H9 (cell line): ENCODE measurements around the gene FAM149B1. TPM values are rescaled to one million over a fixed set of nuclear protein-coding genes. Genes with fewer than 3 reads are reported as not detected.

ENCODE experiments used
- DNase-seq: peaks from one replicate; pipeline ENCODE4 v3.0.0-alpha.2; 2017
- H2AFZ ChIP-seq: one replicate; pipeline ENCODE4 v1.6.1; 2013; ENCODE audit warnings: mild to moderate bottlenecking, low read length, control low read depth, moderate library complexity
- H2AK5ac ChIP-seq: 2 replicates; pipeline ENCODE4 v1.6.1; 2013; ENCODE audit warnings: low read length, control low read depth, mixed read lengths; ENCODE audit not compliant: insufficient read length
- H2BK120ac ChIP-seq: one replicate; pipeline ENCODE4 v1.6.1; 2013; ENCODE audit warnings: low read depth, mild to moderate bottlenecking, low read length, control low read depth, inconsistent platforms; ENCODE audit not compliant: poor library complexity, severe bottlenecking
- H2BK12ac ChIP-seq: 2 replicates; pipeline ENCODE4 v1.6.1; 2013; ENCODE audit warnings: low read length, control low read depth, mixed read lengths, low read depth; ENCODE audit not compliant: insufficient read length
- H2BK15ac ChIP-seq: 2 replicates; pipeline ENCODE4 v1.6.1; 2013; ENCODE audit warnings: low read depth, low read length, control low read depth
- H2BK20ac ChIP-seq: one replicate; pipeline ENCODE4 v1.6.1; 2013; ENCODE audit warnings: low read depth, mild to moderate bottlenecking, low read length, control low read depth, inconsistent platforms; ENCODE audit not compliant: poor library complexity, severe bottlenecking
- H2BK5ac ChIP-seq: 2 replicates; pipeline ENCODE4 v1.6.1; 2013; ENCODE audit warnings: low read length, control low read depth, mixed read lengths; ENCODE audit not compliant: insufficient read length
- H3K14ac ChIP-seq: 2 replicates; pipeline ENCODE4 v1.6.1; 2013; ENCODE audit warnings: low read length, control low read depth; ENCODE audit not compliant: insufficient read depth
- H3K18ac ChIP-seq: 2 replicates; pipeline ENCODE4 v1.6.1; 2013; ENCODE audit warnings: low read depth, mild to moderate bottlenecking, mixed read lengths, low read length, control low read depth; ENCODE audit not compliant: insufficient read length
- H3K23ac ChIP-seq: 2 replicates; pipeline ENCODE4 v1.6.1; 2013; ENCODE audit warnings: low read length, control low read depth, mixed read lengths, low read depth; ENCODE audit not compliant: insufficient read length
- H3K23me2 ChIP-seq: 2 replicates; pipeline ENCODE4 v1.6.1; 2013; ENCODE audit warnings: low read depth, mild to moderate bottlenecking, mixed read lengths, low read length, control low read depth; ENCODE audit not compliant: insufficient read length, poor library complexity, severe bottlenecking
- H3K27ac ChIP-seq: 2 replicates; pipeline ENCODE4 v1.5.1; 2013; ENCODE audit warnings: low read length, control low read depth, mixed read lengths, low read depth; ENCODE audit not compliant: insufficient read length
- H3K27me3 ChIP-seq: 2 replicates; pipeline ENCODE4 v1.6.1; 2013; ENCODE audit warnings: low read length, control low read depth, inconsistent platforms; ENCODE audit not compliant: insufficient read depth
- H3K4ac ChIP-seq: 2 replicates; pipeline ENCODE4 v1.6.1; 2013; ENCODE audit warnings: low read depth, mild to moderate bottlenecking, control low read depth, inconsistent platforms, low read length, moderate library complexity
- H3K4me1 ChIP-seq: 2 replicates; pipeline ENCODE4 v1.6.1; 2013; ENCODE audit warnings: low read length, control low read depth, inconsistent platforms; ENCODE audit not compliant: insufficient read depth
- H3K4me2 ChIP-seq: 2 replicates; pipeline ENCODE4 v1.6.1; 2013; ENCODE audit warnings: low read length, control low read depth, mixed read lengths; ENCODE audit not compliant: insufficient read length, insufficient read depth
- H3K56ac ChIP-seq: 2 replicates; pipeline ENCODE4 v1.6.1; 2013; ENCODE audit warnings: low read depth, mild to moderate bottlenecking, mixed read lengths, low read length, control low read depth; ENCODE audit not compliant: insufficient read length
- H3K79me1 ChIP-seq: 2 replicates; pipeline ENCODE4 v1.6.1; 2013; ENCODE audit warnings: low read depth, mild to moderate bottlenecking, moderate library complexity, low read length, control low read depth, inconsistent platforms; ENCODE audit not compliant: insufficient read depth, poor library complexity, severe bottlenecking
- H3K79me2 ChIP-seq: 2 replicates; pipeline ENCODE4 v1.6.1; 2013; ENCODE audit warnings: low read length, control low read depth, inconsistent platforms; ENCODE audit not compliant: insufficient read depth
- H3K9ac ChIP-seq: 2 replicates; pipeline ENCODE4 v1.6.1; 2013; ENCODE audit warnings: low read length, control low read depth, mixed read lengths; ENCODE audit not compliant: insufficient read length; ENCODE audit errors: extremely low read depth
- H3K9me3 ChIP-seq: one replicate; pipeline ENCODE4 v1.6.1; 2013; ENCODE audit warnings: low read depth, low read length, inconsistent platforms; ENCODE audit not compliant: control insufficient read depth
- H3T11ph ChIP-seq: one replicate; pipeline ENCODE4 v1.6.1; 2013; ENCODE audit warnings: mild to moderate bottlenecking, low read length, control low read depth, inconsistent platforms
- H4K20me1 ChIP-seq: one replicate; pipeline ENCODE4 v1.6.1; 2013; ENCODE audit not compliant: control insufficient read depth, insufficient read length, insufficient read depth
- H4K5ac ChIP-seq: 2 replicates; pipeline ENCODE4 v1.6.1; 2013; ENCODE audit warnings: low read depth, mild to moderate bottlenecking, mixed read lengths, low read length, control low read depth; ENCODE audit not compliant: insufficient read length
- H4K8ac ChIP-seq: replicated peaks from 2 replicates; pipeline ENCODE4 v1.6.1; 2013; ENCODE audit warnings: low read length, control low read depth, mixed read lengths, low read depth; ENCODE audit not compliant: insufficient read length
- H4K91ac ChIP-seq: 2 replicates; pipeline ENCODE4 v1.6.1; 2013; ENCODE audit warnings: low read depth, mild to moderate bottlenecking, moderate library complexity, mixed read lengths, low read length, control low read depth; ENCODE audit not compliant: insufficient read length
- H3K27ac Mint-ChIP-seq, 3 experiments: 2 replicates in 2 of 3; 3 replicates in 1 of 3; pipeline ENCODE4 v1.8.0; 2020 to 2021; ENCODE audit warnings: mixed read lengths in 3 of 3, mild to moderate bottlenecking in 1 of 3, moderate library complexity in 1 of 3
- H3K27me3 Mint-ChIP-seq: 2 replicates; pipeline ENCODE4 v1.8.0; 2021; ENCODE audit warnings: low read depth, mild to moderate bottlenecking, moderate library complexity, mixed read lengths
- H3K36me3 Mint-ChIP-seq, 3 experiments: 2 replicates in 2 of 3; 3 replicates in 1 of 3; pipeline ENCODE4 v1.8.0; 2020 to 2021; ENCODE audit warnings: low read depth in 3 of 3, mixed read lengths in 3 of 3; ENCODE audit not compliant: insufficient read depth in 1 of 3
- H3K4me1 Mint-ChIP-seq, 2 experiments: 2 replicates each; pipeline ENCODE4 v1.8.0; 2020; ENCODE audit warnings: mixed read lengths in 2 of 2
- H3K4me3 Mint-ChIP-seq, 2 experiments: 2 replicates in 1 of 2; 3 replicates in 1 of 2; pipeline ENCODE4 v1.8.0; 2020 to 2021; ENCODE audit warnings: mild to moderate bottlenecking in 2 of 2, mixed read lengths in 2 of 2, moderate library complexity in 1 of 2
- H3K9me3 Mint-ChIP-seq, 2 experiments: 2 replicates in 1 of 2; 3 replicates in 1 of 2; pipeline ENCODE4 v1.8.0; 2020; ENCODE audit warnings: mild to moderate bottlenecking in 2 of 2, mixed read lengths in 2 of 2, moderate library complexity in 1 of 2
- WGBS: extraction: QIAGEN DNeasy Blood & Tissue Kit; methylation state at CpG from one replicate; pipeline ENCODE4 v1.1.7; 2013; ENCODE audit warnings: missing lambda C conversion rate, low lambda C conversion rate, mixed read lengths; ENCODE audit not compliant: insufficient read length; ENCODE audit errors: extremely low coverage; 5-methylcytosine and 5-hydroxymethylcytosine counted together
- total RNA-seq: library from RNA; stranded (reverse); gene quantifications from 2 replicates; pipeline ENCODE4 v1.2.1, GENCODE V29; 2021
- TF ChIP-seq, protein P1 (sequence below): fragments of 200-600 bp; sonication (generic); conservative IDR thresholded peaks from 3 replicates; pipeline ENCODE4 v1.8.0; 2021; ENCODE audit warnings: antibody characterized with exemption, mild to moderate bottlenecking

Gene FAM149B1
- total RNA-seq, 1 experiment from 2014 or later: 17.9 TPM

DNA sequence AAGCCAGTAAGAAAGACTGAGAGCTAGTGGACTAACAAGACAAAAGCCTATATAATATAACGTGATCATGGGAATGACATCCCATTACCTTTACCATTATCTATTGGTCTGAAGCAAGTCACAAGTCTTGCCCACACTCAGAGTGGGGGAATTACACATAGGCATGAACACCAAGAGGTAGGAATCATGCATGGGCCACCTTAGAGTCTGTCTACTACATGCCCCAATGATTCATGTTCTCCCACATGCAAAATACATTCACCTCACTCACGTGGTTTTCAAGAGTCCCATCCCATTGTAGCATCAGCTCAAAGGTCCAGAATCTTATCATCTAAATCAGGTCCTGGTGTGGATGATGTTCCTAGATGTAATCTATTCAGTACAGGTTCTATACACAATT lies 49.7 kb downstream of the FAM149B1 start:
- no peak overlapping the region for H4K91ac ChIP-seq
- no peak overlapping the region for H2BK5ac ChIP-seq
- H3K9me3 Mint-ChIP-seq: no peaks in the 10 kb centered on the region
- H3K79me1 ChIP-seq: no peaks in the 10 kb centered on the region
- no peaks in the 10 kb centered on the region for H3K27me3 Mint-ChIP-seq
- TF ChIP-seq, protein P1, sequence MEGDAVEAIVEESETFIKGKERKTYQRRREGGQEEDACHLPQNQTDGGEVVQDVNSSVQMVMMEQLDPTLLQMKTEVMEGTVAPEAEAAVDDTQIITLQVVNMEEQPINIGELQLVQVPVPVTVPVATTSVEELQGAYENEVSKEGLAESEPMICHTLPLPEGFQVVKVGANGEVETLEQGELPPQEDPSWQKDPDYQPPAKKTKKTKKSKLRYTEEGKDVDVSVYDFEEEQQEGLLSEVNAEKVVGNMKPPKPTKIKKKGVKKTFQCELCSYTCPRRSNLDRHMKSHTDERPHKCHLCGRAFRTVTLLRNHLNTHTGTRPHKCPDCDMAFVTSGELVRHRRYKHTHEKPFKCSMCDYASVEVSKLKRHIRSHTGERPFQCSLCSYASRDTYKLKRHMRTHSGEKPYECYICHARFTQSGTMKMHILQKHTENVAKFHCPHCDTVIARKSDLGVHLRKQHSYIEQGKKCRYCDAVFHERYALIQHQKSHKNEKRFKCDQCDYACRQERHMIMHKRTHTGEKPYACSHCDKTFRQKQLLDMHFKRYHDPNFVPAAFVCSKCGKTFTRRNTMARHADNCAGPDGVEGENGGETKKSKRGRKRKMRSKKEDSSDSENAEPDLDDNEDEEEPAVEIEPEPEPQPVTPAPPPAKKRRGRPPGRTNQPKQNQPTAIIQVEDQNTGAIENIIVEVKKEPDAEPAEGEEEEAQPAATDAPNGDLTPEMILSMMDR: no peak
- H3K4me1 ChIP-seq: no peaks in the 10 kb centered on the region
- no CpG with 5 or more reads among the region's 2 CpGs for WGBS
- H3K23ac ChIP-seq: no peak overlapping the region
- H4K5ac ChIP-seq: no peak overlapping the region
- no peak overlapping the region for H2BK120ac ChIP-seq
- no peaks in the 10 kb centered on the region for H3K27me3 ChIP-seq
- no peak overlapping the region for H3K14ac ChIP-seq
- H3K4me2 ChIP-seq: no peak overlapping the region
- no peaks in the 10 kb centered on the region for H3K4me1 Mint-ChIP-seq
- no peaks in the 10 kb centered on the region; the same call in 1 of the 2 replicates for H3K79me2 ChIP-seq
- no peak overlapping the region for H3T11ph ChIP-seq
- H3K4me3 Mint-ChIP-seq: no peak overlapping the region
- H3K18ac ChIP-seq: no peak overlapping the region
- H3K4ac ChIP-seq: no peak overlapping the region
- no peak overlapping the region for H3K27ac Mint-ChIP-seq
- H4K8ac ChIP-seq: no peak overlapping the region
- no peak overlapping the region for H2BK12ac ChIP-seq
- no peak overlapping the region for H2BK15ac ChIP-seq
- H4K20me1 ChIP-seq: no peaks in the 10 kb centered on the region
- no peaks in the 10 kb centered on the region for H3K23me2 ChIP-seq
- peaks cover 0 to 11% (median 10%) of the 10 kb centered on the region in 3 experiments; a peak in 5 of 7 replicates for H3K36me3 Mint-ChIP-seq
- H3K9ac ChIP-seq: no peak overlapping the region
- H3K27ac ChIP-seq: no peak overlapping the region
- H3K56ac ChIP-seq: no peak overlapping the region
- H2AK5ac ChIP-seq: no peak overlapping the region
- no peaks in the 10 kb centered on the region for H3K9me3 ChIP-seq
- no peak for DNase-seq
- no peak overlapping the region for H2AFZ ChIP-seq
- H2BK20ac ChIP-seq: no peak overlapping the region
